HG02885 (cell line): Measurements from ENCODE around the gene CATSPERE.

ENCODE experiments used
- ATAC-seq: cut with Tn5 transposase; IDR thresholded peaks from one replicate; pipeline ENCODE4 v1.9.1; 2021; ENCODE audit warnings: mild to moderate bottlenecking; ENCODE audit not compliant: unreplicated experiment, poor library complexity

Gene CATSPERE

GRCh38 chr1:244461245-244462071 lies at the start of gene CATSPERE:
TSS of gene CATSPERE (plus strand) at chr1:244461273. CDS start at chr1:244461430, 157 bp downstream.
- ATAC-seq, result peak; percentile 98

- no peak for ATAC-seq
These were observed 48.9 kb upstream of the CATSPERE start for GRCh38 chr1:244412176-244412575.

- ATAC-seq, result no peak
These were observed 47.3 kb upstream of the CATSPERE start for GRCh38 chr1:244413736-244414135.

- no peak for ATAC-seq
These were observed 46.5 kb upstream of the CATSPERE start for GRCh38 chr1:244414543-244414942.

- ATAC-seq, result no peak
These were observed 42.0 kb upstream of the CATSPERE start for GRCh38 chr1:244419024-244419423.

GRCh38 chr1:244422174-244422573 lies 38.9 kb upstream of the CATSPERE start:
- ATAC-seq, result no peak

GRCh38 chr1:244424649-244425334 lies 36.3 kb upstream of the CATSPERE start:
- no peak for ATAC-seq

- no peak for ATAC-seq
These were observed 33.4 kb upstream of the CATSPERE start for GRCh38 chr1:244427647-244428046.

- ATAC-seq, result no peak
These were observed 31.3 kb upstream of the CATSPERE start for GRCh38 chr1:244429818-244430217.

- ATAC-seq, result no peak
These were observed 29.9 kb upstream of the CATSPERE start for GRCh38 chr1:244431166-244431565.

GRCh38 chr1:244435562-244436205 lies 25.4 kb upstream of the CATSPERE start:
- ATAC-seq, result no peak

GRCh38 chr1:244436336-244437085 lies 24.6 kb upstream of the CATSPERE start:
- ATAC-seq, result no peak

- no peak for ATAC-seq
These were observed 24.0 kb upstream of the CATSPERE start for GRCh38 chr1:244437086-244437468.

- no peak for ATAC-seq
These were observed 21.6 kb upstream of the CATSPERE start for GRCh38 chr1:244439391-244440032.

GRCh38 chr1:244442850-244443249 lies 18.2 kb upstream of the CATSPERE start:
- ATAC-seq, result no peak

GRCh38 chr1:244444854-244445253 lies 16.2 kb upstream of the CATSPERE start:
- ATAC-seq, result no peak

- no peak for ATAC-seq
These were observed 15.5 kb upstream of the CATSPERE start for GRCh38 chr1:244445320-244446181.

- ATAC-seq, result no peak
These were observed 14.0 kb upstream of the CATSPERE start for GRCh38 chr1:244447024-244447423.

- no peak for ATAC-seq
These were observed 13.5 kb upstream of the CATSPERE start for GRCh38 chr1:244447552-244447951.
